Hepatocyte (in vitro differentiated cells): ENCODE results near the gene SLC5A6.

Experiments used
- EZH2 ChIP-seq: fragments of 200-600 bp; sonication (generic); IDR thresholded peaks from 2 replicates; pipeline ENCODE4 v1.6.1; 2016; ENCODE audit warnings: antibody characterized with exemption, mild to moderate bottlenecking, borderline replicate concordance
- TF ChIP-seq, protein P1 (sequence below): fragments of 200-600 bp; sonication (generic); IDR thresholded peaks from 2 replicates; pipeline ENCODE4 v1.5.1; 2016; ENCODE audit warnings: antibody characterized with exemption, mild to moderate bottlenecking; ENCODE audit not compliant: poor library complexity

GRCh38 chr2:27240406-27240805 is 28.3 kb upstream of the SLC5A6 start:
- TF ChIP-seq, protein P1, sequence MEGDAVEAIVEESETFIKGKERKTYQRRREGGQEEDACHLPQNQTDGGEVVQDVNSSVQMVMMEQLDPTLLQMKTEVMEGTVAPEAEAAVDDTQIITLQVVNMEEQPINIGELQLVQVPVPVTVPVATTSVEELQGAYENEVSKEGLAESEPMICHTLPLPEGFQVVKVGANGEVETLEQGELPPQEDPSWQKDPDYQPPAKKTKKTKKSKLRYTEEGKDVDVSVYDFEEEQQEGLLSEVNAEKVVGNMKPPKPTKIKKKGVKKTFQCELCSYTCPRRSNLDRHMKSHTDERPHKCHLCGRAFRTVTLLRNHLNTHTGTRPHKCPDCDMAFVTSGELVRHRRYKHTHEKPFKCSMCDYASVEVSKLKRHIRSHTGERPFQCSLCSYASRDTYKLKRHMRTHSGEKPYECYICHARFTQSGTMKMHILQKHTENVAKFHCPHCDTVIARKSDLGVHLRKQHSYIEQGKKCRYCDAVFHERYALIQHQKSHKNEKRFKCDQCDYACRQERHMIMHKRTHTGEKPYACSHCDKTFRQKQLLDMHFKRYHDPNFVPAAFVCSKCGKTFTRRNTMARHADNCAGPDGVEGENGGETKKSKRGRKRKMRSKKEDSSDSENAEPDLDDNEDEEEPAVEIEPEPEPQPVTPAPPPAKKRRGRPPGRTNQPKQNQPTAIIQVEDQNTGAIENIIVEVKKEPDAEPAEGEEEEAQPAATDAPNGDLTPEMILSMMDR: no peak
- no peak for TF ChIP-seq EZH2
